Measurements from ENCODE around the gene THOC7. TPM values are rescaled to one million over a fixed set of nuclear protein-coding genes. Genes with fewer than 3 reads are reported as not detected.

The THOC7 gene
- total RNA-seq, 3 donors from 2014 or later: 47.9 to 63.7 (median 57.3) TPM

GRCh38 chr3:63795438-63795837 lies 68.2 kb downstream of the THOC7 start:
- H3K36me3 ChIP-seq (ENCODE audit: low read depth): no peaks in the 10 kb centered on the region
- no peaks in the 10 kb centered on the region for H3K4me1 ChIP-seq (ENCODE audit: low read depth)
- H3K4me3 ChIP-seq: no peak overlapping the region
- ATAC-seq (peak; percentile 60), DNase-seq (peak in 1 of 3 donors; percentile 3)
- H3K9me3 ChIP-seq: no peaks in the 10 kb centered on the region
- no peak for TF ChIP-seq CTCF (IDR thresholded peaks at IDR 0.05)
- intact Hi-C loops (cut with DNase I, micrococcal nuclease): loop anchor here in 1 of 2 donors (10.0 kb wide), 1 partner anchor 441 kb away; no protein-coding TSS in a partner anchor

- Histone ChIP-seq H3K4me1 (ENCODE audit: low read depth) (no peaks in the 10 kb centered on the region), H3K36me3 (ENCODE audit: low read depth) (no peaks in the 10 kb centered on the region), H3K9me3 (no peaks in the 10 kb centered on the region), H3K4me3 (no peak overlapping the region)
- no peak for TF ChIP-seq CTCF (IDR thresholded peaks at IDR 0.05)
- DNase-seq (peak in 1 of 3 donors; percentile 16), ATAC-seq (no peak)
- intact Hi-C loops (cut with DNase I, micrococcal nuclease): loop anchor here in 1 of 2 donors (10.0 kb wide), 1 partner anchor 437 kb away; no protein-coding TSS in a partner anchor
Measured at GRCh38 chr3:63791974-63792373, 71.6 kb downstream of the THOC7 start.

Other genes starting within 250 kb of the THOC7 start
- under 1 TPM in 1 of 3 donors, not detected in 2; 0.36 TPM for gene SNTN, start 211.1 kb downstream of the THOC7 start, total RNA-seq
- not detected for gene C3orf49, start 44.5 kb downstream of the THOC7 start, total RNA-seq
- 10 to 100 TPM; 41.2 to 57.4 (median 41.5) TPM for gene ATXN7, start 62 bp upstream of the THOC7 start, total RNA-seq
- gene SCAANT1, start 48.6 kb upstream of the THOC7 start, total RNA-seq: not detected
- 10 to 100 TPM; 39.1 to 61.8 (median 57.5) TPM for gene PSMD6, start 159.7 kb upstream of the THOC7 start, total RNA-seq